NOMO-1 (cell line): ENCODE results near the gene LEFTY2.
"Not testable (repeated sequence)": the region's sequence is repeated elsewhere in the genome, so short reads cannot be mapped to it uniquely, and the experiment has no call there.

Experiments used
- DNase-seq, 2 experiments: peaks; one replicate each; lab custom pipeline; 2025; ENCODE audit not compliant: unreplicated experiment in 2 of 2; lab: John Stamatoyannopoulos, UW

The LEFTY2 gene

GRCh38 chr1:225958041-225958440 lies 17.0 kb upstream of the LEFTY2 start:
- no peak for DNase-seq

GRCh38 chr1:225954753-225955152 lies 13.7 kb upstream of the LEFTY2 start:
- no peak for DNase-seq

DNA sequence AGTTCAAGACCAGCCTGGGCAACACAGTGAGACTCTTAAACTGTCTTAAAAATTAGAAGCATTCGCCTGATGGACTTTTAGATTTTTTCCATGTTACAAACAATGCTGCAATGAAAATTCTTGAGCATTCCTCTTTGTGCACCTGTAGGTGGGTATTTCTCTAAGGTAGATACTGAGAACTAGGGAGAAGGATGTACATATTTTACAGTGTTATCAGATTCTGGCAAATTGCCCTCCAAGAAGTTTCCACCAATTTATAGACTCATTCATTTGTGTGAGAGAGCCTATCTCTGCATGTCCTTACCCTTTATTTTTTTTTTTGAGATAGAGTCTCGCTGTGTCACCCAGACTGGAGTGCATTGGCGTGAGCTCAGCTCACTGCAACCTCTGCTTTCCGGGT lies 12.3 kb upstream of the LEFTY2 start:
- no peak for DNase-seq

GRCh38 chr1:225950905-225951497 lies 10.0 kb upstream of the LEFTY2 start:
- peak in 1 of 2 experiments; percentile 23 for DNase-seq

- DNase-seq = no peak
Observed at GRCh38 chr1:225949041-225949440, 8.0 kb upstream of the LEFTY2 start.

GRCh38 chr1:225946803-225947202 lies 5.8 kb upstream of the LEFTY2 start:
- DNase-seq = no peak

- DNase-seq = no peak
Observed at GRCh38 chr1:225946082-225946620, 5.1 kb upstream of the LEFTY2 start.

GRCh38 chr1:225945564-225945963 lies 4.5 kb upstream of the LEFTY2 start:
- DNase-seq = no peak

- peak; percentile 74 to 83 for DNase-seq
Observed at GRCh38 chr1:225944951-225945350, 3.9 kb upstream of the LEFTY2 start.

DNA sequence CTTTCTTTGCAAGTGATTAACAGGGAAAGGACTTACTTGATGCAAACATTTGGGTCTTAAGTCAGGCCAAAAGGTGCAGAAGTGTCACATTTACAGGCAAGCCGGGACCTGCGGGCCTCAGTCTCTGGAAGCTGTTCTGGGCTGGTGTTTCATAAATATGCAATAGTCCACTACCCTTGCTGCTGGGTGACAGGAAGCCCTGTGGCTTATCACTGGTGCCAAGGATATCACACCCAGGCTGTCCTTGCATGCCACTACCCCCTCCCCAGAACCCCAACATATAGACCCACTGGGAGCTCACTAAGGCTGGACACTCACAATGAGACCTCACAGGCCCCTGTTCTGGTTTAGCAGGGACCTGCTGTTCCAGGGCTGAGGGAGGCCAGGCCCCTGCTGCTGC lies 3.4 kb upstream of the LEFTY2 start:
- no peak for DNase-seq

DNA sequence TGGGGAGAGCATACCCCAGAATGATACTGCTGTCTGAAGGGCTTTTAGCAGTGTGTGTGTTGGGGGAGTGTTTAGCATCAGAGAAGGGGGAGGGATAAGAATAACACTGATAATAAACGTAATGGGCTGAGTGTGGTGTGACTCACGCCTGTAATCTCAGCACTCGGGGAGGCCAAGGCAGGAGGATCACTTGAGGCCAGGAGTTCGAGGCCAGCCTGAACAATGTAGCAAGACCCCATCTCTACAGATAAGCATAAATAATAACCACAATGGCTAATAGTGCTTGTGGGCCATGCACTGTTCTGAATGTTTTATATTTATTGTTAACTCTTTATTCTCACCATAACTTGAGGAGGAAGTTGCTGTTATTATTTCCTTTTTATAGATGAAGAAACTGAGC lies 2.6 kb upstream of the LEFTY2 start:
- DNase-seq = no peak

- DNase-seq = no peak
Observed at GRCh38 chr1:225942574-225942973, 1.6 kb upstream of the LEFTY2 start.

GRCh38 chr1:225941942-225942222 lies 862 bp upstream of the LEFTY2 start:
- no peak for DNase-seq

GRCh38 chr1:225940385-225941151 lies 452 bp downstream of the LEFTY2 start:
- DNase-seq = no peak

GRCh38 chr1:225939939-225940310 lies 1.1 kb downstream of the LEFTY2 start:
- DNase-seq = not testable (repeated sequence)

GRCh38 chr1:225939097-225939938 lies 1.7 kb downstream of the LEFTY2 start:
- DNase-seq = not testable (repeated sequence)

- DNase-seq = no peak
Observed at GRCh38 chr1:225937048-225937968, 3.7 kb downstream of the LEFTY2 start.

DNA sequence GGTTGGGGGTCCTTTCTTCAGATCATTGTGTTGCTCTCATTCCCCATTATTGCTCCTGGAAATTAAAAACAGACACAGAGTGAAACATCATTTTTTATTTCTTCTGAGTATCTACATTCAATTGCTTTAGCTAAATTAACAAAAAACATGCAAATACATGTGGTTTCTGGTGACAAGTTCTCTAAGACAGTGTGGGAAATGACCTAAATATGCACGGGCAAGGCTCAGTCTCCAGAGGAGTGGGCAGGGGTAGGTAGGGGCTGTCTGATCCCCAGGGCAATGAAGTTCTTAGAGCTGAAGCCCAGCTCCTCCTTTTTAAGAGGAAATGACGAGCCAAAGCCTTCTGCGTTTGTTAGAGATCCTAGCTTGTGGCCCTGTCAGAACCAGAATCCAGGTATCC lies 4.5 kb downstream of the LEFTY2 start:
- DNase-seq = no peak

DNA sequence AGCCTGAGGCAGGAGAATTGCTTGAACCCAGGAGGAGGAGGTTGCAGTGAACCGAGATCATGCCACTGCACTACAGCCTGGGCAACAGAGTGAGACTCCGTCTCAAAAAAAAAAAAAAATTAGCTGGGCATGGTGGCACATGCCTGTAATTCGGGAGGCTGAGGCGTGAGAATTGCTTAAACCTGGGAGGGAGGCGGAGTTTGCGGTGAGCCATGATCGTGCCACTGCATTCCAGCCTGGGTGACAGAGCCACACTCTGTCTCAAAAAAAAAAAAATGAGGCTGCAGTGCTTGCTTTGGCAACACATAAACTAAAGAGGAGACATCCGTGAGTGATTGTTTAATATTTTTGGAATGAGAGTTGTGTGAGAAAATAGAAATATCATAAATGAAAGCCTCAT lies 4.9 kb downstream of the LEFTY2 start:
- DNase-seq = not testable (repeated sequence)

GRCh38 chr1:225934711-225935110 lies 6.3 kb downstream of the LEFTY2 start:
- DNase-seq = no peak

DNA sequence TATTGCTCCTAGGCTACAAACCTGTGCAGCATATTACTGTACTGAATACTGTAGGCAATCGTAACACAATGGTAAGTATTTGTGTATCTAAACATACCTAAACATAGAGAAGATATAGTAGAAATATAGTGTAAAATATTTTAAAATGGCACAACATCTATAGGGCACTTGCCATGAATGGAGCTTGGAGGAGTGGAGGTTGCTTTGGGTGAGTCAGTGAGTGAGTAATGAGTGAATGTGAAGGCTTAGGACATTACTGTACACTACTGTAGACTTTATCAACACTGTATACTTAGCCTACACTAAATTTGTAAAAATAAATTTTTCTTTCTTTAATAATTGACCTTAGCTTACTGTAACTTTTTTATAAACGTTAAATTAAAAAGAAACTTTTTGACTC lies 7.9 kb downstream of the LEFTY2 start:
- no peak for DNase-seq
